Stomach (tissue), 4 donors: ENCODE results near the gene C1orf159.

Source experiments
- EP300 ChIP-seq: sonication (generic); formaldehyde crosslinking; IDR thresholded peaks from one replicate; pipeline ENCODE4 v1.6.1; 2017; ENCODE audit warnings: antibody characterized with exemption
- POLR2A ChIP-seq, 4 donors: fragments of 450-650 bp; IDR thresholded peaks; one replicate each; pipeline ENCODE4 v1.6.1; 2016; ENCODE audit warnings: antibody characterized with exemption in 4 of 4, control low read depth in 2 of 4, mild to moderate bottlenecking in 1 of 4, moderate library complexity in 1 of 4
- POLR2AphosphoS5 ChIP-seq, 3 donors: sonication (generic); formaldehyde crosslinking; IDR thresholded peaks; one replicate each; pipeline ENCODE4 v1.6.1; 2016; ENCODE audit warnings: antibody characterized with exemption in 3 of 3
- TF ChIP-seq, protein P1 (sequence below), 7 experiments: fragments of 450-650 bp in 4 of 7; fragments of 200-600 bp in 3 of 7; sonication (generic) in 3 of 7; IDR thresholded peaks; one replicate each; pipeline ENCODE4 v1.5.1; 2016 to 2019; ENCODE audit warnings: antibody characterized with exemption in 7 of 7, control low read depth in 2 of 7, mild to moderate bottlenecking in 1 of 7

DNA sequence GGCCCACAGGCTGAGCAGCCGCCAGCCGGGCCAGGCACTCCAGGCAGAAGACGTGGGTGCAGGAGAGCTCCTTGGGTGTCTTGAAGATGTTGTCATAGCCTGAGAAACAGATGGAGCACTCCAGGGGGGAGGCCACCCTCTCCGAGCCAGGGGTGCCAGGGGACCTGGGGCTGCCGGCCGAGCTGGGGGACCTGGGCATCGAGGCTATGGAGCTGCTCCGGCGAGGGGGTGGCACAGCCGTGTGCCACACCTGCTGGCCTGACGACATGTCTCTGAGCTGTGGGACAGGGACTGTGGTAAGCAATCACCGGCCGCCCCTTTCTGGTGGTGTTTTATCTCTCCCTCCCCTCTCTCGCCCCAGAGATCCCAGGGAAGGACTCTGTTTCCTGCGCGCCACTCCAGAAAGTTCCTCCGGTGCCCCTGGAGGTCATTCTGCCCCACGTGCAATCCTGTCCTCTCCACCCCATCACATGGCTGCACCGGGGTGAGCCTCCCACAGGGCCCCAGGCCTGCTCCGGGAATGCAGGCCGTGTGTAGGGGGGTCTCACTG, 43.5 kb downstream of the C1orf159 start:
- TF ChIP-seq, protein P1, sequence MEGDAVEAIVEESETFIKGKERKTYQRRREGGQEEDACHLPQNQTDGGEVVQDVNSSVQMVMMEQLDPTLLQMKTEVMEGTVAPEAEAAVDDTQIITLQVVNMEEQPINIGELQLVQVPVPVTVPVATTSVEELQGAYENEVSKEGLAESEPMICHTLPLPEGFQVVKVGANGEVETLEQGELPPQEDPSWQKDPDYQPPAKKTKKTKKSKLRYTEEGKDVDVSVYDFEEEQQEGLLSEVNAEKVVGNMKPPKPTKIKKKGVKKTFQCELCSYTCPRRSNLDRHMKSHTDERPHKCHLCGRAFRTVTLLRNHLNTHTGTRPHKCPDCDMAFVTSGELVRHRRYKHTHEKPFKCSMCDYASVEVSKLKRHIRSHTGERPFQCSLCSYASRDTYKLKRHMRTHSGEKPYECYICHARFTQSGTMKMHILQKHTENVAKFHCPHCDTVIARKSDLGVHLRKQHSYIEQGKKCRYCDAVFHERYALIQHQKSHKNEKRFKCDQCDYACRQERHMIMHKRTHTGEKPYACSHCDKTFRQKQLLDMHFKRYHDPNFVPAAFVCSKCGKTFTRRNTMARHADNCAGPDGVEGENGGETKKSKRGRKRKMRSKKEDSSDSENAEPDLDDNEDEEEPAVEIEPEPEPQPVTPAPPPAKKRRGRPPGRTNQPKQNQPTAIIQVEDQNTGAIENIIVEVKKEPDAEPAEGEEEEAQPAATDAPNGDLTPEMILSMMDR (IDR thresholded peaks at IDR 0.05): no peak
- TF ChIP-seq EP300 (no peak), POLR2A (IDR thresholded peaks at IDR 0.05) (no peak), POLR2AphosphoS5 (IDR thresholded peaks at IDR 0.05) (no peak)
